CD4-positive, CD25-positive, alpha-beta regulatory T cell (primary cell): ENCODE data around the gene PIK3R5. TPM values are rescaled to one million over a fixed set of nuclear protein-coding genes. Genes with fewer than 3 reads are reported as not detected.

Source experiments
- ATAC-seq, 2 donors: fragments of 150-1000 bp; cut with Tn5 transposase; one replicate each; pipeline ENCODE4 v1.10.0; 2021; ENCODE audit warnings: low read depth in 2 of 2, moderate number of reproducible peaks in 2 of 2, moderate library complexity in 1 of 2
- DNase-seq, 3 donors: peaks; one replicate each; pipeline versions ENCODE4 v3.0.0 to v3.0.0-alpha.2; 2012 to 2022; ENCODE audit warnings: mixed read lengths in 1 of 3
- H3K27ac ChIP-seq: one replicate; pipeline ENCODE4 v1.7.0; 2013; ENCODE audit warnings: mild to moderate bottlenecking, low read length; ENCODE audit not compliant: insufficient read depth, poor library complexity, severe bottlenecking
- H3K27me3 ChIP-seq: one replicate; pipeline ENCODE4 v1.7.0; 2013; ENCODE audit warnings: low read length; ENCODE audit not compliant: control insufficient read depth, insufficient read depth
- H3K36me3 ChIP-seq: one replicate; pipeline ENCODE4 v1.7.0; 2013; ENCODE audit warnings: mild to moderate bottlenecking, low read length, moderate library complexity; ENCODE audit not compliant: control insufficient read depth, insufficient read depth
- H3K4me1 ChIP-seq: 2 replicates; pipeline ENCODE4 v1.7.0; 2013; ENCODE audit warnings: mild to moderate bottlenecking, low read length; ENCODE audit not compliant: insufficient read depth, control insufficient read depth, poor library complexity, severe bottlenecking
- H3K4me3 ChIP-seq: one replicate; pipeline ENCODE4 v1.7.0; 2013; ENCODE audit warnings: low read depth, mild to moderate bottlenecking, low read length, moderate library complexity
- H3K9me3 ChIP-seq, 2 experiments: 1 replicate in 1 of 2; 2 replicates in 1 of 2; pipeline ENCODE4 v1.7.0; 2013; ENCODE audit warnings: low read length in 2 of 2, mild to moderate bottlenecking in 1 of 2, moderate library complexity in 1 of 2; ENCODE audit not compliant: control insufficient read depth in 2 of 2
- H3K27ac Mint-ChIP-seq, 3 donors: one replicate each; pipeline ENCODE4 v1.8.0; 2020 to 2022; ENCODE audit warnings: mild to moderate bottlenecking in 3 of 3, mixed read lengths in 3 of 3, moderate library complexity in 2 of 3
- H3K27me3 Mint-ChIP-seq: one replicate; pipeline ENCODE4 v1.8.0; 2022; ENCODE audit warnings: mild to moderate bottlenecking, mixed read lengths
- H3K36me3 Mint-ChIP-seq: one replicate; pipeline ENCODE4 v1.8.0; 2020; ENCODE audit warnings: mixed read lengths
- H3K4me1 Mint-ChIP-seq, 4 donors: one replicate each; pipeline ENCODE4 v1.8.0; 2020 to 2022; ENCODE audit warnings: mixed read lengths in 4 of 4, mild to moderate bottlenecking in 1 of 4
- H3K4me3 Mint-ChIP-seq, 4 donors: one replicate each; pipeline ENCODE4 v1.8.0; 2020 to 2022; ENCODE audit warnings: mild to moderate bottlenecking in 4 of 4, mixed read lengths in 4 of 4, moderate library complexity in 3 of 4
- H3K9me3 Mint-ChIP-seq, 7 donors: one replicate each; pipeline ENCODE4 v1.8.0; 2020 to 2022; ENCODE audit warnings: mixed read lengths in 7 of 7, mild to moderate bottlenecking in 3 of 7, moderate library complexity in 2 of 7
- polyA plus RNA-seq, 4 donors: library from polyadenylated mRNA; unstranded; fragments of 300-500 nt; fragmentation: Illumina TruSeq; gene quantifications; one replicate each; pipeline ENCODE4 v1.2.3, GENCODE V29; 2021
- total RNA-seq: library from RNA; stranded (reverse); gene quantifications from one replicate; pipeline ENCODE4 v1.2.3, GENCODE V29; 2022

Gene PIK3R5
- total and polyA plus RNA-seq, 5 donors from 2014 or later, result 34.8 to 275 (median 37.5) TPM

- peak overlapping the region in 3 of 4 donors; percentile 34 to 74 (median 35) for H3K4me3 Mint-ChIP-seq
These were observed 37.2 kb downstream of the PIK3R5 start for GRCh38 chr17:8928347-8928746.

GRCh38 chr17:8927395-8927794 is 38.1 kb downstream of the PIK3R5 start:
- DNase-seq, result no peak
- no peak overlapping the region for H3K4me3 ChIP-seq
- H3K36me3 Mint-ChIP-seq, result peaks cover 49% of the 10 kb centered on the region
- peaks cover 10% of the 10 kb centered on the region for H3K4me1 ChIP-seq
- peaks cover 49% of the 10 kb centered on the region for H3K36me3 ChIP-seq
- no peaks in the 10 kb centered on the region for H3K27me3 ChIP-seq
- no peak for ATAC-seq
- peaks cover 31 to 40% of the 10 kb centered on the region in 2 experiments for H3K9me3 ChIP-seq
- peaks cover 3 to 31% (median 13%) of the 10 kb centered on the region in 7 donors for H3K9me3 Mint-ChIP-seq
- H3K27ac Mint-ChIP-seq, result no peak overlapping the region
- no peak overlapping the region for H3K27ac ChIP-seq
- peaks cover 26 to 47% (median 34%) of the 10 kb centered on the region in 4 donors for H3K4me1 Mint-ChIP-seq
- H3K27me3 Mint-ChIP-seq, result no peaks in the 10 kb centered on the region
- H3K4me3 Mint-ChIP-seq, result no peak overlapping the region

More at GRCh38 chr17:8928347-8928746, 37.2 kb downstream of the PIK3R5 start:
- DNase-seq, result no peak
- Mint-ChIP-seq H3K36me3 (peaks cover 46% of the 10 kb centered on the region), H3K27me3 (no peaks in the 10 kb centered on the region), H3K27ac (no peak overlapping the region), H3K9me3 (peaks cover 3 to 31% (median 13%) of the 10 kb centered on the region in 7 donors), H3K4me1 (peaks cover 24 to 42% (median 30%) of the 10 kb centered on the region in 4 donors)
- Histone ChIP-seq H3K27me3 (no peaks in the 10 kb centered on the region), H3K27ac (no peak overlapping the region), H3K4me1 (peaks cover 12% of the 10 kb centered on the region), H3K4me3 (no peak overlapping the region), H3K36me3 (peaks cover 40% of the 10 kb centered on the region), H3K9me3 (peaks cover 31 to 40% of the 10 kb centered on the region in 2 experiments)
- ATAC-seq, result no peak

DNA sequence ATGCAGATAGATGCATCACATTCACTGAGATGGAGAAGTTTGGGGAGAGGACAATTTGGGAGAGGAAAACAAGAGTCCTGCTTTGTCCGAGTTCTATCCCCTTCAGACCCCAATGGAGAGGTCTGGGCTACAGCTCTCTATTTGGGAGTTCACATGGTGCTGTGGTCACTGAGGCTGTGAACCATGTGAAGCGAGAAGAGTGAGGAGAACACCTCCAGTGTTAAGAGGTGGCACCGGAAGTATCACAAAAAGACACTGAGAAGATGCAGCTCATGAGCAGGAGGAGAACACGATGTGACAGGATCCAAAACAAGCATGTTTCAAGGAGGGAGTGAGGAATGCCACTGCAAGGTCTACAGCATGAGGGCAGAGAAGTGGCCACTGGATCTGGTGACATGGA is 39.7 kb downstream of the PIK3R5 start:
- Histone ChIP-seq H3K36me3 (peaks cover 43% of the 10 kb centered on the region), H3K4me3 (no peak overlapping the region), H3K27me3 (no peaks in the 10 kb centered on the region), H3K27ac (no peak overlapping the region), H3K4me1 (peaks cover 10% of the 10 kb centered on the region), H3K9me3 (peaks cover 31 to 34% of the 10 kb centered on the region in 2 experiments)
- DNase-seq (no peak), ATAC-seq (no peak)
- Mint-ChIP-seq H3K9me3 (peaks cover 3 to 26% (median 8%) of the 10 kb centered on the region in 7 donors), H3K27ac (no peak overlapping the region), H3K36me3 (peaks cover 39% of the 10 kb centered on the region), H3K27me3 (no peaks in the 10 kb centered on the region), H3K4me1 (peaks cover 22 to 46% (median 29%) of the 10 kb centered on the region in 4 donors), H3K4me3 (no peak overlapping the region)

- peaks cover 38% of the 10 kb centered on the region for H3K36me3 ChIP-seq
- H3K9me3 ChIP-seq, result peaks cover 26 to 32% of the 10 kb centered on the region in 2 experiments
- Mint-ChIP-seq H3K4me1 (peaks cover 17 to 44% (median 24%) of the 10 kb centered on the region in 4 donors), H3K4me3 (no peak overlapping the region), H3K27ac (no peak overlapping the region), H3K9me3 (peaks cover 3 to 23% (median 7%) of the 10 kb centered on the region in 7 donors), H3K36me3 (peaks cover 37% of the 10 kb centered on the region), H3K27me3 (no peaks in the 10 kb centered on the region)
- peak overlapping the region; percentile 16 for H3K4me3 ChIP-seq
- no peaks in the 10 kb centered on the region for H3K27me3 ChIP-seq
- DNase-seq, result no peak
- H3K27ac ChIP-seq, result no peak overlapping the region
- ATAC-seq, result no peak
- peaks cover 10% of the 10 kb centered on the region for H3K4me1 ChIP-seq
These were observed 40.4 kb downstream of the PIK3R5 start for GRCh38 chr17:8925141-8925540.

GRCh38 chr17:8924595-8924994 is 40.9 kb downstream of the PIK3R5 start:
- Histone ChIP-seq H3K27me3 (no peaks in the 10 kb centered on the region), H3K4me1 (peaks cover 10% of the 10 kb centered on the region), H3K36me3 (peaks cover 38% of the 10 kb centered on the region), H3K27ac (no peak overlapping the region), H3K4me3 (peak overlapping the region; percentile 16), H3K9me3 (peaks cover 21 to 26% of the 10 kb centered on the region in 2 experiments)
- H3K4me1 Mint-ChIP-seq, result peaks cover 13 to 44% (median 21%) of the 10 kb centered on the region in 4 donors
- no peak for ATAC-seq
- peaks cover 37% of the 10 kb centered on the region for H3K36me3 Mint-ChIP-seq
- peaks cover under 1 to 17% (median 7%) of the 10 kb centered on the region in 7 donors for H3K9me3 Mint-ChIP-seq
- DNase-seq, result peak in 1 of 3 donors; percentile 45
- H3K27me3 Mint-ChIP-seq, result no peaks in the 10 kb centered on the region
- no peak overlapping the region for H3K27ac Mint-ChIP-seq
- no peak overlapping the region for H3K4me3 Mint-ChIP-seq

- Mint-ChIP-seq H3K4me3 (peak overlapping the region in 1 of 4 donors; percentile 22), H3K27me3 (no peaks in the 10 kb centered on the region), H3K36me3 (peaks cover 40% of the 10 kb centered on the region), H3K9me3 (peaks cover 0 to 17% (median 7%) of the 10 kb centered on the region in 7 donors), H3K4me1 (peaks cover 13 to 49% (median 23%) of the 10 kb centered on the region in 4 donors), H3K27ac (peak overlapping the region in 1 of 3 donors; percentile 77)
- peaks cover 10% of the 10 kb centered on the region for H3K4me1 ChIP-seq
- no peak overlapping the region for H3K4me3 ChIP-seq
- H3K27me3 ChIP-seq, result no peaks in the 10 kb centered on the region
- H3K27ac ChIP-seq, result no peak overlapping the region
- ATAC-seq (no peak), DNase-seq (no peak)
- peaks cover 43% of the 10 kb centered on the region for H3K36me3 ChIP-seq
- peaks cover 13 to 19% of the 10 kb centered on the region in 2 experiments for H3K9me3 ChIP-seq
These were observed 41.7 kb downstream of the PIK3R5 start for GRCh38 chr17:8923762-8924161.

DNA sequence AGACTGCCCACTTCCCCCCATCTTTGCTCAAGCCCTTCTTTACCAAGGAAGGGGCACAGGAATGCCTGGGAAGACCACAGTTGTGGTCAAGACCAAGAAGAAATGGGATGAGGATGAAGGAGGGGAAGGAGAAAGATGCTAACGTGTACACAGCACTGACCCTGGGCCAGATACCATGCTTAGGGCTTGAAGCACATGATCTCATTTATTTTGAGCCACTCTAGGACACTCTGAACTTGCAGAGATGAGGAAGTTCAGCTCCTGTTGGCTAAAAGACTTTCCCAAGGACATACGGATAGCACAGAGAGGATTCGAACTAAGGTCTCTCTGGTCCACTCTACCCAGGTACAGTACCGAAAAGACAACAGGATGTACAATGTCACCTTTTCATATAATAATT is 42.6 kb downstream of the PIK3R5 start:
- Histone ChIP-seq H3K4me1 (peaks cover 10% of the 10 kb centered on the region), H3K27me3 (no peaks in the 10 kb centered on the region), H3K36me3 (peaks cover 45% of the 10 kb centered on the region), H3K4me3 (no peak overlapping the region), H3K9me3 (peaks cover 6 to 13% of the 10 kb centered on the region in 2 experiments), H3K27ac (no peak overlapping the region)
- peaks cover 0 to 10% (median 4%) of the 10 kb centered on the region in 7 donors for H3K9me3 Mint-ChIP-seq
- ATAC-seq, result peak in 1 of 2 donors; percentile 23
- peaks cover 36% of the 10 kb centered on the region for H3K36me3 Mint-ChIP-seq
- peaks cover 6 to 44% (median 25%) of the 10 kb centered on the region in 4 donors for H3K4me1 Mint-ChIP-seq
- peak overlapping the region in 2 of 3 donors; percentile 2 to 26 for H3K27ac Mint-ChIP-seq
- DNase-seq, result no peak
- peak overlapping the region in 1 of 4 donors; percentile 69 for H3K4me3 Mint-ChIP-seq
- H3K27me3 Mint-ChIP-seq, result no peaks in the 10 kb centered on the region

DNA sequence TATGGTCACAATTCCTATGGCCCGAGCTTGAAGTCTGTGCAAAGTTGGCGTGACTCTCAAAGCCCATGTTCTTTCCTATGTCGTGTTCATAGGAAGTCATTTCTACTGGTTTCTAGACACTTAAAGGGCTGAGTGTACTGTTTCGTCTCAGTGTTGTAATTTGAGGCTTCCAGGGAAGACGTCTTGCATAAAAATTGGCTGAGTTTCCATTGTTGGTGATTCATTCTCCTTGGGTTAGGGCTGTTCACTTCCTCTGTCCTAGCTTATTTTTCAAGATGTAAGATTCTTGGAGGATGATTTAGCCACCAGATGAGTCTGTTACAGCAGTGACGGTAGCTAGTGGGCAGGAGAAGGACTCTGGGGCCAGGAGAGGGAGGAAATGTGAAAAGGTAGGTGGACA is 43.1 kb downstream of the PIK3R5 start:
- ATAC-seq, result no peak
- no peak for DNase-seq
- H3K36me3 Mint-ChIP-seq, result peaks cover 34% of the 10 kb centered on the region

More for the DNA sequence above, 43.1 kb downstream of the PIK3R5 start:
- peaks cover 44% of the 10 kb centered on the region for H3K36me3 ChIP-seq
- no peaks in the 10 kb centered on the region for H3K27me3 Mint-ChIP-seq
- peaks cover 6 to 47% (median 28%) of the 10 kb centered on the region in 4 donors for H3K4me1 Mint-ChIP-seq
- peaks cover 10% of the 10 kb centered on the region for H3K4me1 ChIP-seq
- peaks cover 3 to 9% of the 10 kb centered on the region in 2 experiments for H3K9me3 ChIP-seq
- H3K27ac Mint-ChIP-seq, result peak overlapping the region in 1 of 3 donors; percentile 26
- H3K4me3 ChIP-seq, result no peak overlapping the region
- no peak overlapping the region for H3K27ac ChIP-seq
- peaks cover 0 to 7% (median 1%) of the 10 kb centered on the region in 7 donors for H3K9me3 Mint-ChIP-seq
- no peaks in the 10 kb centered on the region for H3K27me3 ChIP-seq
- peak overlapping the region in 1 of 4 donors; percentile 69 for H3K4me3 Mint-ChIP-seq
